Gastrocnemius medialis (tissue), 4 donors: Measurements from ENCODE around the gene NEK11. TPM values are rescaled to one million over a fixed set of nuclear protein-coding genes. Genes with fewer than 3 reads are reported as not detected.

ENCODE experiments used
- ATAC-seq, 2 donors: fragments of 150-250 bp; one replicate each; pipeline ENCODE4 v1.9.1; 2016
- DNase-seq, 2 donors: peaks; one replicate each; pipeline ENCODE4 v3.0.0-alpha.2; 2019
- H3K27ac ChIP-seq, 4 donors: fragments of 200-600 bp; sonication (generic); 1 replicate in 1 of 4; 2 replicates in 3 of 4; pipeline ENCODE4 v1.5.1; 2016 to 2018; ENCODE audit warnings: mild to moderate bottlenecking in 2 of 4, moderate library complexity in 1 of 4
- H3K27me3 ChIP-seq, 3 donors: fragments of 200-600 bp; sonication (generic) in 2 of 3; 1 replicate in 1 of 3; 2 replicates in 2 of 3; pipeline versions ENCODE4 v1.5.1 to v1.6.0; 2016 to 2019; ENCODE audit warnings: mild to moderate bottlenecking in 1 of 3, moderate library complexity in 1 of 3
- H3K36me3 ChIP-seq, 2 donors: fragments of 200-600 bp; sonication (generic) in 1 of 2; one replicate each; pipeline ENCODE4 v1.5.1; 2017 to 2018
- H3K4me1 ChIP-seq, 2 donors: fragments of 200-600 bp; sonication (generic) in 1 of 2; one replicate each; pipeline ENCODE4 v1.5.1; 2016 to 2017; ENCODE audit warnings: mild to moderate bottlenecking in 2 of 2
- H3K4me3 ChIP-seq, 4 donors: fragments of 200-600 bp; sonication (generic) in 3 of 4; 1 replicate in 1 of 4; 2 replicates in 3 of 4; pipeline ENCODE4 v1.5.1; 2016 to 2019; ENCODE audit warnings: mild to moderate bottlenecking in 2 of 4
- H3K9me3 ChIP-seq, 3 donors: fragments of 200-600 bp; sonication (generic) in 2 of 3; 1 replicate in 1 of 3; 2 replicates in 2 of 3; pipeline ENCODE4 v1.5.1; 2016 to 2019
- CTCF ChIP-seq, 5 experiments: fragments of 450-650 bp in 3 of 5; fragments of 200-600 bp in 2 of 5; sonication (generic) in 2 of 5; IDR thresholded peaks in 4 of 5; conservative IDR thresholded peaks in 1 of 5; 1 replicate in 4 of 5; 2 replicates in 1 of 5; pipeline ENCODE4 v1.5.1; 2016 to 2019; ENCODE audit warnings: antibody characterized with exemption in 5 of 5, mild to moderate bottlenecking in 3 of 5, moderate library complexity in 3 of 5
- POLR2A ChIP-seq, 2 donors: fragments of 450-650 bp; IDR thresholded peaks; one replicate each; pipeline ENCODE4 v1.6.1; 2017; ENCODE audit warnings: antibody characterized with exemption in 2 of 2, mild to moderate bottlenecking in 2 of 2, moderate library complexity in 2 of 2
- in situ Hi-C, 4 donors: fragments of 200-750 bp; cut with MboI; loops; one replicate each; pipeline versions ENCODE4 v1.15.0 to v1.8.0; 2017; ENCODE audit warnings: low sequenced_read_pairs in 4 of 4
- intact Hi-C: fragments of 100-400 bp; cut with DNase I; formaldehyde crosslinking; loops from one replicate; pipeline ENCODE4 v1.15.1; 2023; ENCODE audit warnings: low total_unique reads
- total RNA-seq, 4 donors: library from RNA; depleted of rRNA; stranded (reverse); fragments of >200 nt; gene quantifications; one replicate each; pipeline versions ENCODE4 v1.1.0 to v1.2.3, GENCODE V29; 2016

Gene NEK11
- total RNA-seq, 4 donors from 2014 or later = 2.1 to 5.2 (median 2.5) TPM

GRCh38 chr3:131223373-131224289 lies 197.0 kb downstream of the NEK11 start:
- Histone ChIP-seq H3K36me3 (no peaks in the 10 kb centered on the region), H3K9me3 (no peaks in the 10 kb centered on the region), H3K4me3 (no peak overlapping the region), H3K27me3 (no peaks in the 10 kb centered on the region), H3K27ac (no peak overlapping the region), H3K4me1 (no peaks in the 10 kb centered on the region)
- in situ Hi-C loops (no loop called here), intact Hi-C loops (no loop called here)
- no peak for TF ChIP-seq CTCF (IDR thresholded peaks at IDR 0.05 in 4 of 5, conservative IDR thresholded peaks at IDR 0.05 in 1 of 5)
- TF ChIP-seq POLR2A (IDR thresholded peaks at IDR 0.05) = no peak
- DNase-seq (no peak), ATAC-seq (no peak)

GRCh38 chr3:131224886-131225550 lies 198.3 kb downstream of the NEK11 start:
- H3K9me3 ChIP-seq = no peaks in the 10 kb centered on the region
- no peak overlapping the region for H3K27ac ChIP-seq
- DNase-seq (no peak), ATAC-seq (no peak)
- in situ Hi-C loops (no loop called here), intact Hi-C loops (no loop called here)
- H3K4me3 ChIP-seq = no peak overlapping the region
- no peak for TF ChIP-seq CTCF (IDR thresholded peaks at IDR 0.05 in 4 of 5, conservative IDR thresholded peaks at IDR 0.05 in 1 of 5)
- no peak for TF ChIP-seq POLR2A (IDR thresholded peaks at IDR 0.05)
- H3K27me3 ChIP-seq = no peaks in the 10 kb centered on the region
- H3K36me3 ChIP-seq = no peaks in the 10 kb centered on the region
- H3K4me1 ChIP-seq = no peaks in the 10 kb centered on the region

GRCh38 chr3:131228522-131228921 lies 201.8 kb downstream of the NEK11 start:
- H3K27me3 ChIP-seq = no peaks in the 10 kb centered on the region
- H3K4me1 ChIP-seq = no peaks in the 10 kb centered on the region
- no peaks in the 10 kb centered on the region for H3K9me3 ChIP-seq
- no peaks in the 10 kb centered on the region for H3K36me3 ChIP-seq
- no peak for DNase-seq
- intact Hi-C loops (no loop called here), in situ Hi-C loops (no loop called here)
- ATAC-seq = no peak
- H3K27ac ChIP-seq = no peak overlapping the region
- H3K4me3 ChIP-seq = no peak overlapping the region
- TF ChIP-seq POLR2A (IDR thresholded peaks at IDR 0.05) = no peak
- TF ChIP-seq CTCF (IDR thresholded peaks at IDR 0.05 in 4 of 5, conservative IDR thresholded peaks at IDR 0.05 in 1 of 5) = no peak

GRCh38 chr3:131231710-131232389 lies 205.2 kb downstream of the NEK11 start:
- no peaks in the 10 kb centered on the region for H3K9me3 ChIP-seq
- in situ Hi-C loops (no loop called here), intact Hi-C loops (no loop called here)
- no peak overlapping the region for H3K27ac ChIP-seq
- H3K27me3 ChIP-seq = no peaks in the 10 kb centered on the region
- TF ChIP-seq POLR2A (IDR thresholded peaks at IDR 0.05) = no peak
- TF ChIP-seq CTCF (IDR thresholded peaks at IDR 0.05 in 4 of 5, conservative IDR thresholded peaks at IDR 0.05 in 1 of 5) = no peak
- H3K4me1 ChIP-seq = no peaks in the 10 kb centered on the region
- ATAC-seq (no peak), DNase-seq (no peak)
- no peaks in the 10 kb centered on the region for H3K36me3 ChIP-seq
- H3K4me3 ChIP-seq = no peak overlapping the region
